PC-3 (cell line): ENCODE measurements around the gene STIMATE. TPM values are rescaled to one million over a fixed set of nuclear protein-coding genes. Genes with fewer than 3 reads are reported as not detected.

ENCODE experiments used
- ATAC-seq: fragments of 200-7000 bp; cut with Tn5 transposase; 2 replicates; pipeline ENCODE4 v1.9.1; 2020; ENCODE audit warnings: mild to moderate bottlenecking, moderate library complexity
- BruUV-seq: library from RNA; stranded (reverse); fragments of 400-500 nt; replicated peaks from 2 replicates; lab custom pipeline; 2021; lab: Mats Ljungman, UMichigan
- CTCF ChIA-PET: fragments of 300-600 bp; sonication (Branson Sonifier 250); formaldehyde crosslinking; loops from one replicate; lab custom pipeline; 2022; ENCODE audit warnings: antibody characterized with exemption; lab: Charles Lee
- POLR2A ChIA-PET: fragments of 300-600 bp; sonication (Branson Sonifier 250); formaldehyde crosslinking; loops from one replicate; lab custom pipeline; 2022; ENCODE audit warnings: antibody characterized with exemption; ENCODE audit not compliant: unreplicated experiment; lab: Charles Lee
- DNase-seq: peaks from one replicate; pipeline ENCODE4 v3.0.0-alpha.2; 2015
- H2AFZ ChIP-seq: fragments of 300-600 bp; sonication (generic); 2 replicates; pipeline ENCODE4 v1.6.0; 2016; ENCODE audit warnings: antibody characterized with exemption, low read length
- H3F3A ChIP-seq: fragments of 300-600 bp; sonication (generic); one replicate; pipeline ENCODE4 v1.6.0; 2017; ENCODE audit warnings: antibody characterized with exemption, low read length, control low read depth, mild to moderate bottlenecking; ENCODE audit not compliant: unreplicated experiment
- H3K27ac ChIP-seq: fragments of 300-600 bp; sonication (generic); 2 replicates; pipeline ENCODE4 v1.5.1; 2016; ENCODE audit warnings: mild to moderate bottlenecking, low read length
- H3K27me3 ChIP-seq: fragments of 300-600 bp; sonication (generic); 2 replicates; pipeline ENCODE4 v1.6.1; 2016; ENCODE audit warnings: low read length, mixed read lengths
- H3K36me3 ChIP-seq: fragments of 300-600 bp; sonication (generic); 2 replicates; pipeline ENCODE4 v1.6.1; 2016; ENCODE audit warnings: low read depth, mixed run types, low read length, mixed read lengths
- H3K4me1 ChIP-seq: fragments of 300-600 bp; sonication (generic); 2 replicates; pipeline ENCODE4 v1.5.1; 2016; ENCODE audit warnings: low read length; ENCODE audit not compliant: insufficient read depth
- H3K4me2 ChIP-seq: fragments of 300-600 bp; sonication (generic); 2 replicates; pipeline ENCODE4 v1.6.0; 2016; ENCODE audit warnings: low read length
- H3K4me3 ChIP-seq: fragments of 300-600 bp; sonication (generic); 2 replicates; pipeline ENCODE4 v1.5.1; 2016; ENCODE audit warnings: mild to moderate bottlenecking, low read length, mixed read lengths
- H3K79me2 ChIP-seq: fragments of 300-600 bp; sonication (generic); 2 replicates; pipeline ENCODE4 v1.6.1; 2017; ENCODE audit warnings: low read length, mixed read lengths
- H3K9ac ChIP-seq: fragments of 300-600 bp; sonication (generic); 2 replicates; pipeline ENCODE4 v1.6.0; 2016; ENCODE audit warnings: mild to moderate bottlenecking, low read length
- H3K9me2 ChIP-seq: fragments of 300-600 bp; sonication (generic); replicated peaks from 2 replicates; pipeline ENCODE4 v1.6.1; 2016; ENCODE audit warnings: mixed run types, low read length, mixed read lengths
- H3K9me3 ChIP-seq: fragments of 300-600 bp; sonication (generic); 2 replicates; pipeline ENCODE4 v1.6.1; 2016; ENCODE audit warnings: low read length, mixed read lengths
- H4K20me1 ChIP-seq: fragments of 300-600 bp; sonication (generic); 2 replicates; pipeline ENCODE4 v1.6.1; 2016; ENCODE audit warnings: low read length, mixed read lengths
- EZH2 ChIP-seq: fragments of 300-600 bp; sonication (generic); IDR thresholded peaks from one replicate; pipeline ENCODE4 v1.6.1; 2017; ENCODE audit warnings: antibody characterized with exemption, mild to moderate bottlenecking, low read length; ENCODE audit not compliant: unreplicated experiment
- EZH2phosphoT487 ChIP-seq: fragments of 300-600 bp; sonication (generic); IDR thresholded peaks from 2 replicates; pipeline ENCODE4 v1.6.1; 2018; ENCODE audit warnings: mild to moderate bottlenecking, antibody characterized with exemption, low read length, borderline replicate concordance
- intact Hi-C: fragments of 100-400 bp; cut with micrococcal nuclease; formaldehyde crosslinking; loops from 2 replicates; pipeline ENCODE4 v1.9.0; 2023
- total RNA-seq: library from RNA; depleted of rRNA; stranded (reverse); fragments of >200 nt; gene quantifications from 2 replicates; pipeline ENCODE4 v1.2.3, GENCODE V29; 2014
- TF ChIP-seq, protein P1 (sequence below): fragments of 300-600 bp; sonication (generic); conservative IDR thresholded peaks from 2 replicates; pipeline ENCODE4 v1.5.1; 2017; ENCODE audit warnings: antibody characterized with exemption, low read depth, mild to moderate bottlenecking, low read length

STIMATE gene
- total RNA-seq, 1 experiment from 2014 or later, result 29.7 TPM

DNA sequence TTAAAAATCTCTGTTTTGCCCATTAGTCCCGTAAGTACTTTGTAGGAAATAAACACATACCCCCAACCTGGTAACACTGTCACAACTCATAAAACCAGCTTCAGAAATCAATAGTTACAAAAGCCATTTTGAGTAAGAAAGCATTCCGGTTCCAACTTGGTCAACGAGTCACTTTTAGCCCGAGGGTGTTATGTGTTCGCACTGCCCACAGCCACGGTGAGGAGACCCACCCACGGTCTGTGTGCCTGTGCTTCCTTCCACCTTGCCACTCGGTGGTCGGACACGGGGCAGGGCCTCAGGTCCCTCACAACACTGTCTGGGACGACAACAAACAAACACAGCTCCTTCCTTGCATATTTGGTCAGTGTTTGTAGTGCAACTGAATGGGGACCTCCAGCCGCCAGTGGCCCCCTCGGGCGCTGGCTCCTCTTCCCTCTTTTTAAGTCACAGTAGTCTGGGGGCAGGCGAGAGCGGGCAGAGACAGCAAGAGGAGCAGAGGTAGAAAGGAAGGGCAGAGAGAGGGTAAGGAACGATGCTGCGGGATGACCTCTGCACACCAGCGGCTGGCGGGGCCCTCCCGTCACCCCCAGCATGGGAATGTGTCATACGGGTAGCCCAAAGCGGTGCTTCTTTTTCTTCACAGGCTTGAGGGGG is 57.3 kb downstream of the STIMATE start:
- no peak overlapping the region for H3K9ac ChIP-seq
- POLR2A ChIA-PET, result no interaction called here
- CTCF ChIA-PET, result interaction anchor here (0.7 kb wide), 1 partner anchor 264 kb away, joined by 4 read pairs; no protein-coding TSS in a partner anchor
- peak; percentile 22 for DNase-seq
- no peak overlapping the region for H3K27ac ChIP-seq
- H2AFZ ChIP-seq, result no peak overlapping the region
- H3K27me3 ChIP-seq, result no peaks in the 10 kb centered on the region
- intact Hi-C loops, result no loop called here
- no peaks in the 10 kb centered on the region for H3K79me2 ChIP-seq
- H3K4me3 ChIP-seq, result no peak overlapping the region
- TF ChIP-seq EZH2 (no peak), EZH2phosphoT487 (no peak)
- TF ChIP-seq, protein P1, sequence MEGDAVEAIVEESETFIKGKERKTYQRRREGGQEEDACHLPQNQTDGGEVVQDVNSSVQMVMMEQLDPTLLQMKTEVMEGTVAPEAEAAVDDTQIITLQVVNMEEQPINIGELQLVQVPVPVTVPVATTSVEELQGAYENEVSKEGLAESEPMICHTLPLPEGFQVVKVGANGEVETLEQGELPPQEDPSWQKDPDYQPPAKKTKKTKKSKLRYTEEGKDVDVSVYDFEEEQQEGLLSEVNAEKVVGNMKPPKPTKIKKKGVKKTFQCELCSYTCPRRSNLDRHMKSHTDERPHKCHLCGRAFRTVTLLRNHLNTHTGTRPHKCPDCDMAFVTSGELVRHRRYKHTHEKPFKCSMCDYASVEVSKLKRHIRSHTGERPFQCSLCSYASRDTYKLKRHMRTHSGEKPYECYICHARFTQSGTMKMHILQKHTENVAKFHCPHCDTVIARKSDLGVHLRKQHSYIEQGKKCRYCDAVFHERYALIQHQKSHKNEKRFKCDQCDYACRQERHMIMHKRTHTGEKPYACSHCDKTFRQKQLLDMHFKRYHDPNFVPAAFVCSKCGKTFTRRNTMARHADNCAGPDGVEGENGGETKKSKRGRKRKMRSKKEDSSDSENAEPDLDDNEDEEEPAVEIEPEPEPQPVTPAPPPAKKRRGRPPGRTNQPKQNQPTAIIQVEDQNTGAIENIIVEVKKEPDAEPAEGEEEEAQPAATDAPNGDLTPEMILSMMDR, result no peak
- H3K4me1 ChIP-seq, result no peaks in the 10 kb centered on the region
- no peaks in the 10 kb centered on the region for H3K9me2 ChIP-seq
- H3K36me3 ChIP-seq, result no peaks in the 10 kb centered on the region
- ATAC-seq, result peak; percentile 24
- no peaks in the 10 kb centered on the region for H3K9me3 ChIP-seq
- no peaks in the 10 kb centered on the region for H3F3A ChIP-seq
- no peak overlapping the region for H3K4me2 ChIP-seq
- no peaks in the 10 kb centered on the region for H4K20me1 ChIP-seq
- no TSS peak for BruUV-seq

DNA sequence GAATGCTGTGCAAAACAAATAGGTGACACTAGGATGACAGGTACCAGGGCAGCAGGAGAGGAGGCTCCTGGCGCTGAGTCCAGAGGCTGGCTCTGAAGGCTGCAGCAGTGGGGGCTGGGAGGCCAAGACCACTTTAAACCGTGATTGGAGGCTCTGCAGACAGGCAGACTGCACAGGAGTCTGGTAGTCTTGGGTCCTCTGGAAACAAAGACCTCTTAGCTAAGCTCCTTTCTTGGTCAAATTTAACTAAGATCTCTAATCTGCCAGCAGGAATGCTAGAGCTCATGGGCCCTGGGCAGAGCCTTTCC is 58.1 kb downstream of the STIMATE start:
- TF ChIP-seq, protein P1, result no peak
- TF ChIP-seq EZH2 (no peak), EZH2phosphoT487 (no peak)
- ChIA-PET POLR2A (no interaction called here), CTCF (no interaction called here)
- Histone ChIP-seq H3F3A (no peaks in the 10 kb centered on the region), H3K9me3 (no peaks in the 10 kb centered on the region), H3K4me3 (no peak overlapping the region), H3K27ac (no peak overlapping the region), H3K9ac (no peak overlapping the region), H3K4me2 (no peak overlapping the region), H3K79me2 (no peaks in the 10 kb centered on the region), H3K9me2 (no peaks in the 10 kb centered on the region), H2AFZ (no peak overlapping the region), H3K27me3 (no peaks in the 10 kb centered on the region), H3K36me3 (no peaks in the 10 kb centered on the region), H4K20me1 (no peaks in the 10 kb centered on the region), H3K4me1 (no peaks in the 10 kb centered on the region)
- intact Hi-C loops, result no loop called here
- BruUV-seq, result no TSS peak
- ATAC-seq (no peak), DNase-seq (no peak)

DNA sequence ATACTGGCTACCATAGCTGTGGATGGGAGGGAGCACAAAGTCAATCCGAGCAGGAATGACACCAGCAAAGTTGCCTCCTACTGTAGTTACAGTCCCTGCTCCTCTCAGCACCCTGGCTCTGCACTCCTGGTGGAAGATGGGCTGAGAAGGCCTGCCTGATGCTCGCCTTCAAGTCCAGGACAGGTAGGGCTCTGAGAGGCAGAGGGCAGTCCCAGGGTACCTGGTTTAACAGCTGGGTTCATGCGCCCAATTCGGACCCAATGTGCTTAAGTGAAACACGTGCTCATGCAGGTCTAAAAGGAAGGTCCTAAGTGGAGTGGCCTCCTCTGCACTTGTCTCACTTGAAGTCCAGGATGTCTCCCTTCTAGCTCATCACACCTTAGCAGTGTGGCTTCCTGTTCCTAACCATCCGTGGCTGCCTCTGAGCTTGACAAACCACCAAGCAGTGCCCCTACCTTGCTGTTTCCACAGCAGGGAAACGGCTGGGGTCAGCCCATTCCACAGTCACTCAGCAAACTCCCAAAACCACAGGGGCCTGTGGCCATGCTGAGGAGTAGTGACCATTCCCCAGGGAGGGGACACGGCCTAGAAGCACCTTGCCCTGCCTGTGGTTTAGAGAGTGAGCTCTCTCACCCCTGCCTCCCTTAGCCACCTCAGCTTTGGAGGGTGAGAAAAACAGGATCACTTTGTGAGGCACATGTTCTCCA is 58.6 kb downstream of the STIMATE start:
- Histone ChIP-seq H3F3A (no peaks in the 10 kb centered on the region), H3K4me2 (no peak overlapping the region), H3K27ac (no peak overlapping the region), H3K36me3 (no peaks in the 10 kb centered on the region), H3K4me1 (no peaks in the 10 kb centered on the region), H3K4me3 (no peak overlapping the region), H3K79me2 (no peaks in the 10 kb centered on the region), H3K9ac (no peak overlapping the region), H3K9me2 (no peaks in the 10 kb centered on the region), H3K27me3 (no peaks in the 10 kb centered on the region), H2AFZ (no peak overlapping the region), H3K9me3 (no peaks in the 10 kb centered on the region), H4K20me1 (no peaks in the 10 kb centered on the region)
- intact Hi-C loops, result no loop called here
- POLR2A ChIA-PET, result interaction anchor here (0.5 kb wide), 1 partner anchor 93 kb away, joined by 11 read pairs; no protein-coding TSS in a partner anchor
- DNase-seq (no peak), ATAC-seq (no peak)
- CTCF ChIA-PET, result no interaction called here
- no TSS peak for BruUV-seq
- no peak for TF ChIP-seq EZH2
- no peak for TF ChIP-seq EZH2phosphoT487
- TF ChIP-seq, protein P1, result no peak
